ENCODE data around the gene ERGIC1.
"Not testable (repeated sequence)": the region's sequence is repeated elsewhere in the genome, so short reads cannot be mapped to it uniquely, and the experiment has no call there.

Gene ERGIC1

DNA sequence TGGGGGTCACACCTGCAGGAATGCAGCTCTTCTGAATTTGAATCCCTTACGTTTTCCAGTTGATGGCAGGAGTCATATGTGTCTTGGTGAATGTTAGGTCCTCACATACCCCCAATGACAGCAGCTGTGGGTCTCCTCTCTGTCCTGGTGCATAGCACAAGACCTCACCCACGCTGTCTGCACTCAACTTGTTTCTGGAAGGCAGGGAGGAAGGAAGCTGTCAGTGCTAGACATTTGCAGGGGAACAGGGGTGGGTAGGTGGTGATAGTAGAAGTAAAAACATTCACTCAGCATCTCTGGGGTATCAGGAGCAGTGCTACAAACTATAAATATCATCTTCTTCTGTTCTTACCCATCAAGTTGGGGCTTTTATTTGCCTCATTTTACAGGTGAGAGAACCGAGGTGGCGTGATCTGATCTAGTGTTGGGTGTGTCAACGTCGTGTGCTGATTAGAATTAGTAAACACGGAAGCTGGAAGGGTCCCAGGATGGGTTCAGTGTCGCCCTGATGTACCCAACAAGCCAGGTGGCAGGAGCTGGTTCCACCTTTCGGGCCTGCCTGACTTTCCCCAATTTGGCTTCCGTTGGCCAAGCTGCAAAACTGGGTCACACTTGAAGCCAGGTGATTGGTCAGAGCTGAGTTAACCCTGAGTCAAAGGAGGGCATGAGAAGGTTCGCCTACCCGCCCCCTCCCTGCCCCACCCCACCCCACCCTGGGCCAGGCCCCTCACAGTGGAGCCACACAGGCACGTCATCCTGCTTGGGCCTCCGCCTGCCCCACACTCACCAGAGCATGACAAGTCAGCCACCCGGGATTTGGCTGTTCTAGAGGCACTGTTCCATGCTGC is 15.8 kb downstream of the ERGIC1 start:
- no peak for DNase-seq

DNA sequence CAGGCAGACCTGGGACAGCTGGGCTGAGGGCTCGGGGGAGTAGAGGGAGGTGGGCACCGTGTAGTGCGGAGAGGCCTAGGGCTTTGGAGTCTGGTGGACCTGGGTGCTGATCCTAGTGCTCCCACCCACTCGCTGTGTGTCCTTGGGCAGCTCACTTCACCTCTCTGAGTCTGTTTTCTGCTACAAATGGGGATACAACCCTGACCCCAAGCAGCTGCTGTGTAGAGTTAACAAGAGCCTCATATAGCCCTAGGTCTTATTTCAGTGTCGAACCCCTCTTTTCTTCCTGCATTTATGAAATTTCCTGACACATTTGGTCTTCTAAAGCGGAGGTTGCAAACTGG is 16.4 kb downstream of the ERGIC1 start:
- DNase-seq, result no peak

- DNase-seq, result not testable (repeated sequence)
These were observed 17.2 kb downstream of the ERGIC1 start for GRCh38 chr5:172851254-172851653.

- no peak for DNase-seq
These were observed 18.7 kb downstream of the ERGIC1 start for GRCh38 chr5:172852490-172853354.

GRCh38 chr5:172853355-172853975 is 19.4 kb downstream of the ERGIC1 start:
- DNase-seq, result no peak

- DNase-seq, result no peak
These were observed 20.4 kb downstream of the ERGIC1 start for GRCh38 chr5:172854451-172854871.

DNA sequence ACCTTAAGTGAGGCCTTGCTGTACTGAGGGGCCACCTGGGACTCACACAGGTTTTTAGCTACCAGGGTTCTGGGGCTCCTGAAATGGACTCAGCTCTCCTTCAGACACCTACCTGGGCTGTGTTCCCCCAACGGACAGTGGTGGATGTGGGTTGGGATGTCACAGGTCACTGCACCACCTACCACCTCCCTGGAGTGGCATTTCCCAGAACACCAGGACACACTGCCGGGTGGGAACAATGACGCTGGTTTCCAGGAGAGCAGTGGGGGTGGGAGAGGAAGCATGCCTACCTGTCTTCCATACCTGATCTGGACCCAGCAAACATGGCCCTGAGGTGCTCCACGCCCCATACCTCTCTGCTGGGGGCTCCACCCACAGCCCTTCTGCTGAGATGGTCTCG is 20.9 kb downstream of the ERGIC1 start:
- DNase-seq, result no peak

DNA sequence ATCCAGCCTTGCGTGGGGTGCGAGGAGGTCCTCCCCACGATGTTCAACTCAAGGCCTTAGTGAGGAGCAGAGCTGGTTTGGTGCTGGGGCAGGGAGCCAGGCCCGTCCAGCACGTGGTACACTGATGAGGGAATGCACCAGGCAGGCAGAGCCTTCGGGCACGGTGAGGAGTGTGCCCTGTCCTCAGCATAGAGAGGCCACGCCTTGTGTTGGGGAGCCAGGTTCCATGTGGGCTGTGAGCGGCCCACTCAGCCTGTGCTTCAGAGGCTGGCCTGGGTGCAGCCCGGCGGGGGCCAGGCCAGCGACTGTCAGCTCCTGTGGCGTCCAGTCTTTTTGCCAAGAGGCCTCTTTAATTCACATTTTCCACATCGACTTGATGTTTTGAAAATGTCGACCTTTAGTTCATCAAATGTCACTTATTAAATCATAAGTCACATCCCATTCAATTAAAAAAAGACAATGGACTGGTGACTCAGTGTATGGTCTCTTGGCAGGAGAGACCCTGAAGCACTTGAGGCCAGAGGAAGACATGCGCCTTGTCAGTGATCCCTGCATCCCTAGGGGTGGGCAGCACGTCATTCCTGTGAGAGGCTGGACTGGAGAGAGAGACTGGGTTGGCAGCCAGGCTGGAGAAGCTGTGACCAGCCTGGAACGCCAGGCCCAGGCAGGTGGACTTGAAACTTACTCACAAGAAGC is 21.7 kb downstream of the ERGIC1 start:
- DNase-seq, result no peak

GRCh38 chr5:172856336-172856735 is 22.3 kb downstream of the ERGIC1 start:
- no peak for DNase-seq

DNA sequence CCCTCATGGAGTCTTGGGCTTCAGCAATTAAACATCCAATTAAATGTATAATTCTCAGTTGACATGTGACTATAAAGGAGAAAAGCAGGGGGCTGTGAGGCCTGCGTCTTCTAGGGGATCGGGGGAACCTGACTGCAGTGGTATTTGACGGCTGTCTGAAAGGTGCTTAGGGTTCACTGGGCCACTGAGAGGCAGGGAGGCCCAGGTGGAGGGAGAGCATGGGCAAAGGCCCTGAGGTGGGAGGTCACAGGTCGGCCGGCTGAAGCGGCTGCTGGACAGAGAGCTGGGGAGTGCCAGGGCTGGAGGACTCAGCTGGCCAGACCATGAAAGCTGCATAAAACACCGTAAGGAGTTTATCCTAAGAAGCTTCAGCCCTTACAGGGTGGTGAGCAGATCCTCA is 23.9 kb downstream of the ERGIC1 start:
- no peak for DNase-seq

DNA sequence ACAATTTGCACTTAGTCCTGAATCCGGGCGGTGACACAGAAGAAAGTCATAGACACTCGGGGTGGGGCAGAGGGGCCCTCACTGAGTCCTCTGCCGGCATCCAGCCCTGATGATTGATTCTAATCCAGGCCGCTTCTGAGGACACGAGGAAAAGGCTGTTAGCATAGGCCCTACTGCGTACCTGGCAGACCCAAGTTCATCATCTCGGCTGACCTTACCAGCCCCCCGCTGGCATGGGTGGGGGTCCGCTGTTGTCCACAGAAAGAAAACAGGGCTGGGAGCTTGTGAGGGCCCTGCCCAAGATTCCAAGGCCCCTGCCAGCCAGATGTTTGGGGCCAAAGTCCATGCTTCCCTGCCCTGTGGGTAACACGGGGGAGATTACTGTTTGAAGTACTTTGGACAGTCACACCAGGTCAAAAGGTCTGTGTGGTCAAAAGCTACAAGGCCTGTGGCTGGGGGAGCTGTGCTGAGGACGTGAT is 24.5 kb downstream of the ERGIC1 start:
- DNase-seq, result no peak

DNA sequence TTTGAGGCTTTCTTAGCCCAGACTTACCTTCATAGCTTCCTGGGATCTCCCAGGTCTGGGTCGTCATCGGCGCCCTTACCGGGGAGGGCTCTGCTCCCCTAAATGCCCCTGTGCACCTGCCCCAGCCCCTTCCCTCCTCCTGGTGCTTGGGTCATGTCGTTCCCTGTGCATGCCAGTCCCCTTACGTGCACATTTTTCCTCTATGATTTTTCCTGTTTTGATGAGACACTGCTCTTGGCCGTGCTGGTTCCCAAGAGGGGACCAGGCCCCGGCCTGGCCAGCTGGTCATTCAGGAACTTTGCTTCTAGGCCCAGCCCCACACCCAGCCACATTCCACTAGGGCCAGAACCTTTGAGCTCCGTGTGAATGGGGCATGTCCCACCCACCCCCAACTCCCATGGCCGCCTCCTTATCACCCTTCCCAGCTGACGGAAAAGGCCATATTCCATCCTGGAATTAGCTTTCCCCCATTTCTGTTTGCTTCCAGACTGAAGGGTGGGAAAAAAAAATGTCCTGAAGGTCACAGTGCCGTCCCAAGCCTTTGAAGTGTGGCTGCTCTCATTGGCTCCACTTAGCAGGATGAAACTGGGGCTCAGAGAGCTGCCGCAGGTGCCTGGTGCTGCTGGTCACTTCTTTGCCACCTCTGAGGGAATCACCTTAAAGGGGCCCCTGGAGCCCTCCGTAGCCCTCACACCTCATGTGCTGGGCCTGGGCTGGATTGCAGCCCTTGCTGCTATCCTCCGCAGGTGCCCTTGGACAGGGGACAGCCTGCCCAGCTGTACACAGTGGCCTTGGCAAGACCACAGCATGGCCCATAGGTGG is 25.1 kb downstream of the ERGIC1 start:
- no peak for DNase-seq

DNA sequence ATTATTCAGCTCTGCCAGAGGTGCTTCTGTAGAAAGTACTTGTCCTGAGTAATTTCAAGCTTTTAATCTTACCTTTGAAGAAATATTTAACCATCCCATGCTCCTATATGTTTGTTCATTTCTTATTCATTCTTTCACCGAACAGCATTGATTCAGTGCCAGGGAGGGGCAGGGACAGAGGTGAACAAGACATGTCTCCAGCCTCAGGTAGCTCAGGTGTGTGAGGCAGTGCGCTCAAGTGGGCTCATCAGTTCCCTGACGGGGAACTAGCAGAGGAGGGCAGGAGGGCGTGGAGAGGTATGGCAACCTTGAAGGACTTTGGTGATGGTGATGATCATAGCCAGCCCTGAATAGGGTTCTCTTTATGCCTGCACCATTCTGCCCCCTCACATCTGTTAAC is 25.9 kb downstream of the ERGIC1 start:
- no peak for DNase-seq

DNA sequence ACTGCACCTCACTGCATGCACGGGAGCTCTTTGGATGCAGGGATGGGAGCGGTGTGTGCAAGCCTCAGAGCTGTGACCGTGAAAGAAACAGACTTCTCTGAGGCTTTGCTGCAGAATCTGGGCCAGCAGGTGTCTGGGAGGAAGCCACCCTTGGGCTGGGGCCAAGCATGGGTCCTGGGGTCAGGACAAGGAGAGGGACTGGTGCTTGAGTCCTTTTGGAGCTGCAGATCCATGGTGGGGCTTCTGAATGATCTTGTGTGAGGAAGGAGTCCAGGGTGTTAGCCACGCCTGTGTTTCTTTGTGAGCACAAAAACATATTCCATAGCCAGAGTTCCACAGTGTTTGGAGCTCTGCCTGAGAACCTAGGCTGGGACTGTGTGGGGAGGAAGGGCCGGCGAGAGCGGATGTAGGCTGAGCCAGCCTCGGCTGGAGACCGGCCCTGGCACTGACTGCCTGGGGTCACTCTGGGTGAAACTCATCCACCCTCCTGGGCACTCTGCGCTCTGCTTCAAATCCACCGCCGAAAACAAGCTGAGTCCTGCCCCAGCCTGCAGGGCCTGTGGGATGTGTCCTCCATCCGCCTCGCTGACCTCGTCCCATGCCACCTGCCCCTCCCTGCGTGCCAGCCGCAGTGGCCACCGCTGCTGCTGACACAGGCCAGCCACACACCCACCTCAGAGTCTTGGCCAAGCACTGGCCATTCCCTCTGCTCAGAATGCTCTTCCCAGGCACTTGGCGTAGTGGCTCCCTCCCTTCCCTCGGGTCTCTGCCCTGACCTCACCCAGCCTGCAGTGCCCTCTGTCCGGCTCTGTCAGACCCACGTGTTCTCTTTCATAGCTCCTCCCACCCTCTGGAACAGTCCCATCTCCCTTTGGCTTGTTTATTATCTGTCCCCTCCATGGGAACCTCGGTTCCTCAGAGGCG is 26.7 kb downstream of the ERGIC1 start:
- DNase-seq, result no peak

DNA sequence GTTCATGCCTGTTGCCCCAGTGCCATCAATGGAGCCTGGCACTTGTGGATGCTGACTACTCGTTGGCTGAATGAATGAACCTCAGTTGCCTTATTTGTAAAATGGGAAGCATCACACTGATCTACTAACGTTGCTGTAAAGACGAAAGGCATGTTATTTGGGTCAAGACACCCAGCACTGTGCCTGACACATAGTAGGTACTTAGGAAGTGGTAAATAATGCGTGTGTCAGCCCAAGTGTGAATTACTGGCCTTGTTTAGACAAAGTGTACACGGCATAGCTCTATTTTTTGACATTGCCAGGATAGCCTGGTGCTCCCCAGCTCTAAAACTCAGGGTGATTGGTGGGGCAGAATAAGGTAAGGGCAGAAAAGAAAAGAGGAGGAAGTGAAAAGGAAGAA is 27.4 kb downstream of the ERGIC1 start:
- no peak for DNase-seq

DNA sequence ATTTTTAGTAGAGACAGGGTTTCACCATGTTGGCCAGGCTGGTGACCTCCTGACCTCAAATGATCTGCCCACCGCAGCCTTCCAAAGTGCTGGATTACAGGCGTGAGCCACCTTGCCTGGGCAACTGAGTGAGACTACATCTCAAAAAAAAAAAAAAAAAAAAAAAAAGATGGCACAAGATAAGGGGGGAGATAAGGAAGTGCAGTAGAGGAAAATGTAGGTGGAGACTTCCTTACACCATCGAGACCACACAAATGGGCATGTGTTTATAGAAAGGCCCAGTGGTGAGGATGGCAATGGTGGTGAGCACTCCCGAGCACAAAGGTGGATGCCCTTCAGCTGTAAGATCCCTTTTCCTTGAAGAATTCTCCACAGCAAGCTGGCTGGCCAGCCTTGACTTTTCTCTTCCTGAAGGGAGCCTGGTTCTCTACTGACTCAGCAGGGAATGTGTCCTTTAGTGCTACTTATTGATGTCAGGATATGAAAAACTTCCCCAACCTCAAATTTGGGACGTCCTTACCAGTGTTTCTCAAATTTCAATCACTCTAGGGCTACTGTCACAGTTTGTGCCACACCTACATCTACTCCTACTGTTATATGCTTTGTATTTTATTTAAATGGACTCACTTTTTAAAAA is 28.2 kb downstream of the ERGIC1 start:
- DNase-seq, result no peak

DNA sequence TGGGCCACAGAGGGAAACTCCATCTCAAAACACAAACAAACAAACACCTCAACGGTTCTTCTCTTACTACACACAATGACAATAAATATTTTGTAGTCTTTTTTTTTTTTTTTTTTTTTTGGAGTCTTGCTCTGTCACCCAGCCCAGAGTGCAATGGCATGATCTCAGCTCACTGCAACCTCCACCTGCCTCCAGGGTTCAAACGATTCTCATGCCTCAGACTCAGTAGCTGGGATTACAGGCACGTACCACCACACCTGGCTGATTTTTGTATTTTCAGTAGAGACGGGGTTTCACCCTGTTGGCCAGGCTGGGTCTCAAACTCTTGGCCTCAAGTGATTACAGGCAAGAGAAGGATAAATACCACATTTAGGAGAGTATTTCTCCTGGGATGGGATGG is 30.1 kb downstream of the ERGIC1 start:
- DNase-seq, result not testable (repeated sequence)

- no peak for DNase-seq
These were observed 30.7 kb downstream of the ERGIC1 start for GRCh38 chr5:172864747-172865146.

DNA sequence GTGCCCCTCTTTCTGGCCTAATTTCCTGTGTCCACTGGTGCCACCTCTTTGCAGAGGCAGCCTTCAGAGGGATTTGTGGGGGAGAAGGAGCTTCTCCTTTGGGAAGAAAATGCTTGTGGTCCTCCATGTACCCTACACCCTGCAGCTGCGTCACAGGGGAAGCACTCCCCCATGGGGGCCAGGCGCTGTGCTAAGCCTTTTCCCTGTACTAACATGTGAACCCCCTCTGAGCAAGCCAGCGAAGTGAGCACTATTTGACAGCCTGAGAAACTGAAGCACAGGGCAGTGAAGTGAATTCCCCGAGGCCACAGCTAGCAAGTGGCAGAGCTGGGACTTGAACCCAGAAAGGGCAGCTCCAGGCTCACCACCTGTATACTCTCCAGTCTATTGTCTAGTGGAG is 32.3 kb downstream of the ERGIC1 start:
- no peak for DNase-seq

Measured in DMS79 (cell line).